ENCODE data around the gene DGUOK. TPM values are rescaled to one million over a fixed set of nuclear protein-coding genes. Genes with fewer than 3 reads are reported as not detected.

DGUOK gene
- total and polyA plus RNA-seq, 2 experiments from 2014 or later: 68.4 to 287 TPM

DNA sequence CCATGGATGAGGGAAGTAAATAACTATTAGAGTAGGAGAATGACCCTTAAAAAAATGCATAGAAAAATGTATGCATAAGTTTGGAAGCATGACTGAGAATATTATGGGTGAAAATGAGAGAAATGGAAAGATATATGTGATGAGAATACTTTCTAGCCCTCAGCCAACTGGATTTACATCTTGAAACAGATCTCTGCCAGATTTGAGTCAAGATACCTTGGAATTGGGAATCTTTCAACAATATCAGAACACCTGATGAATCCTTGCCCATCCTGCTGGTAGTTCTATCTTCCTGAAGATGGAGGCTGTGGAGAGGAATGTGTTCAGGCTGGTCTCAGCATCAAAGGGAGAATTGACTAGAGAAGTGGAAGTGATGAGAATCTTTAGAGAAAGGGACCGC is 63.9 kb downstream of the DGUOK start:
- Histone ChIP-seq H3K27me3 (ENCODE audit: insufficient read depth) (0 out of 2 replicates have a peak, but pooled peaks cover 6% of the 10 kb centered on the region), H3K9me2 (ENCODE audit: insufficient read depth) (no peaks in the 10 kb centered on the region), H3F3A (replicated peaks; ENCODE audit: low read depth) (0 out of 2 replicates have a peak, but pooled peaks cover 10% of the 10 kb centered on the region), H3K4me2 (no peak overlapping the region), H3K36me3 (ENCODE audit: insufficient read depth) (peaks cover 5% of the 10 kb centered on the region; the same call in 1 of the 2 replicates), H3K79me2 (replicated peaks; ENCODE audit: insufficient read depth) (peaks cover 95% of the 10 kb centered on the region), H3K4me3 (no peak overlapping the region), H2AFZ (no peak overlapping the region), H3K27ac (ENCODE audit: low read depth) (no peak overlapping the region), H4K20me1 (replicated peaks; ENCODE audit: insufficient read depth) (peaks cover 46% of the 10 kb centered on the region), H3K4me1 (ENCODE audit: insufficient read depth) (peaks cover 46% of the 10 kb centered on the region)
- ATAC-seq (no peak), DNase-seq (ENCODE audit: low spot score) (no peak)
- TF ChIP-seq EZH2 (IDR thresholded peaks at IDR 0.05; ENCODE audit: low read depth, unreplicated experiment): no peak
- TF ChIP-seq, protein P1, sequence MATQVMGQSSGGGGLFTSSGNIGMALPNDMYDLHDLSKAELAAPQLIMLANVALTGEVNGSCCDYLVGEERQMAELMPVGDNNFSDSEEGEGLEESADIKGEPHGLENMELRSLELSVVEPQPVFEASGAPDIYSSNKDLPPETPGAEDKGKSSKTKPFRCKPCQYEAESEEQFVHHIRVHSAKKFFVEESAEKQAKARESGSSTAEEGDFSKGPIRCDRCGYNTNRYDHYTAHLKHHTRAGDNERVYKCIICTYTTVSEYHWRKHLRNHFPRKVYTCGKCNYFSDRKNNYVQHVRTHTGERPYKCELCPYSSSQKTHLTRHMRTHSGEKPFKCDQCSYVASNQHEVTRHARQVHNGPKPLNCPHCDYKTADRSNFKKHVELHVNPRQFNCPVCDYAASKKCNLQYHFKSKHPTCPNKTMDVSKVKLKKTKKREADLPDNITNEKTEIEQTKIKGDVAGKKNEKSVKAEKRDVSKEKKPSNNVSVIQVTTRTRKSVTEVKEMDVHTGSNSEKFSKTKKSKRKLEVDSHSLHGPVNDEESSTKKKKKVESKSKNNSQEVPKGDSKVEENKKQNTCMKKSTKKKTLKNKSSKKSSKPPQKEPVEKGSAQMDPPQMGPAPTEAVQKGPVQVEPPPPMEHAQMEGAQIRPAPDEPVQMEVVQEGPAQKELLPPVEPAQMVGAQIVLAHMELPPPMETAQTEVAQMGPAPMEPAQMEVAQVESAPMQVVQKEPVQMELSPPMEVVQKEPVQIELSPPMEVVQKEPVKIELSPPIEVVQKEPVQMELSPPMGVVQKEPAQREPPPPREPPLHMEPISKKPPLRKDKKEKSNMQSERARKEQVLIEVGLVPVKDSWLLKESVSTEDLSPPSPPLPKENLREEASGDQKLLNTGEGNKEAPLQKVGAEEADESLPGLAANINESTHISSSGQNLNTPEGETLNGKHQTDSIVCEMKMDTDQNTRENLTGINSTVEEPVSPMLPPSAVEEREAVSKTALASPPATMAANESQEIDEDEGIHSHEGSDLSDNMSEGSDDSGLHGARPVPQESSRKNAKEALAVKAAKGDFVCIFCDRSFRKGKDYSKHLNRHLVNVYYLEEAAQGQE (IDR thresholded peaks at IDR 0.05; ENCODE audit: unreplicated experiment): no peak
- TF ChIP-seq CREB1 (CRISPR knock-in tag; IDR thresholded peaks at IDR 0.05; ENCODE audit: low read depth): no peak
- TF ChIP-seq ZNF331 (CRISPR knock-in tag; IDR thresholded peaks at IDR 0.05; ENCODE audit: low read depth): no peak
- no peak for TF ChIP-seq ZNF114 (CRISPR knock-in tag; IDR thresholded peaks at IDR 0.05)
- no peak for TF ChIP-seq NANOG (IDR thresholded peaks at IDR 0.05; ENCODE audit: borderline replicate concordance)
- TF ChIP-seq, protein P2, sequence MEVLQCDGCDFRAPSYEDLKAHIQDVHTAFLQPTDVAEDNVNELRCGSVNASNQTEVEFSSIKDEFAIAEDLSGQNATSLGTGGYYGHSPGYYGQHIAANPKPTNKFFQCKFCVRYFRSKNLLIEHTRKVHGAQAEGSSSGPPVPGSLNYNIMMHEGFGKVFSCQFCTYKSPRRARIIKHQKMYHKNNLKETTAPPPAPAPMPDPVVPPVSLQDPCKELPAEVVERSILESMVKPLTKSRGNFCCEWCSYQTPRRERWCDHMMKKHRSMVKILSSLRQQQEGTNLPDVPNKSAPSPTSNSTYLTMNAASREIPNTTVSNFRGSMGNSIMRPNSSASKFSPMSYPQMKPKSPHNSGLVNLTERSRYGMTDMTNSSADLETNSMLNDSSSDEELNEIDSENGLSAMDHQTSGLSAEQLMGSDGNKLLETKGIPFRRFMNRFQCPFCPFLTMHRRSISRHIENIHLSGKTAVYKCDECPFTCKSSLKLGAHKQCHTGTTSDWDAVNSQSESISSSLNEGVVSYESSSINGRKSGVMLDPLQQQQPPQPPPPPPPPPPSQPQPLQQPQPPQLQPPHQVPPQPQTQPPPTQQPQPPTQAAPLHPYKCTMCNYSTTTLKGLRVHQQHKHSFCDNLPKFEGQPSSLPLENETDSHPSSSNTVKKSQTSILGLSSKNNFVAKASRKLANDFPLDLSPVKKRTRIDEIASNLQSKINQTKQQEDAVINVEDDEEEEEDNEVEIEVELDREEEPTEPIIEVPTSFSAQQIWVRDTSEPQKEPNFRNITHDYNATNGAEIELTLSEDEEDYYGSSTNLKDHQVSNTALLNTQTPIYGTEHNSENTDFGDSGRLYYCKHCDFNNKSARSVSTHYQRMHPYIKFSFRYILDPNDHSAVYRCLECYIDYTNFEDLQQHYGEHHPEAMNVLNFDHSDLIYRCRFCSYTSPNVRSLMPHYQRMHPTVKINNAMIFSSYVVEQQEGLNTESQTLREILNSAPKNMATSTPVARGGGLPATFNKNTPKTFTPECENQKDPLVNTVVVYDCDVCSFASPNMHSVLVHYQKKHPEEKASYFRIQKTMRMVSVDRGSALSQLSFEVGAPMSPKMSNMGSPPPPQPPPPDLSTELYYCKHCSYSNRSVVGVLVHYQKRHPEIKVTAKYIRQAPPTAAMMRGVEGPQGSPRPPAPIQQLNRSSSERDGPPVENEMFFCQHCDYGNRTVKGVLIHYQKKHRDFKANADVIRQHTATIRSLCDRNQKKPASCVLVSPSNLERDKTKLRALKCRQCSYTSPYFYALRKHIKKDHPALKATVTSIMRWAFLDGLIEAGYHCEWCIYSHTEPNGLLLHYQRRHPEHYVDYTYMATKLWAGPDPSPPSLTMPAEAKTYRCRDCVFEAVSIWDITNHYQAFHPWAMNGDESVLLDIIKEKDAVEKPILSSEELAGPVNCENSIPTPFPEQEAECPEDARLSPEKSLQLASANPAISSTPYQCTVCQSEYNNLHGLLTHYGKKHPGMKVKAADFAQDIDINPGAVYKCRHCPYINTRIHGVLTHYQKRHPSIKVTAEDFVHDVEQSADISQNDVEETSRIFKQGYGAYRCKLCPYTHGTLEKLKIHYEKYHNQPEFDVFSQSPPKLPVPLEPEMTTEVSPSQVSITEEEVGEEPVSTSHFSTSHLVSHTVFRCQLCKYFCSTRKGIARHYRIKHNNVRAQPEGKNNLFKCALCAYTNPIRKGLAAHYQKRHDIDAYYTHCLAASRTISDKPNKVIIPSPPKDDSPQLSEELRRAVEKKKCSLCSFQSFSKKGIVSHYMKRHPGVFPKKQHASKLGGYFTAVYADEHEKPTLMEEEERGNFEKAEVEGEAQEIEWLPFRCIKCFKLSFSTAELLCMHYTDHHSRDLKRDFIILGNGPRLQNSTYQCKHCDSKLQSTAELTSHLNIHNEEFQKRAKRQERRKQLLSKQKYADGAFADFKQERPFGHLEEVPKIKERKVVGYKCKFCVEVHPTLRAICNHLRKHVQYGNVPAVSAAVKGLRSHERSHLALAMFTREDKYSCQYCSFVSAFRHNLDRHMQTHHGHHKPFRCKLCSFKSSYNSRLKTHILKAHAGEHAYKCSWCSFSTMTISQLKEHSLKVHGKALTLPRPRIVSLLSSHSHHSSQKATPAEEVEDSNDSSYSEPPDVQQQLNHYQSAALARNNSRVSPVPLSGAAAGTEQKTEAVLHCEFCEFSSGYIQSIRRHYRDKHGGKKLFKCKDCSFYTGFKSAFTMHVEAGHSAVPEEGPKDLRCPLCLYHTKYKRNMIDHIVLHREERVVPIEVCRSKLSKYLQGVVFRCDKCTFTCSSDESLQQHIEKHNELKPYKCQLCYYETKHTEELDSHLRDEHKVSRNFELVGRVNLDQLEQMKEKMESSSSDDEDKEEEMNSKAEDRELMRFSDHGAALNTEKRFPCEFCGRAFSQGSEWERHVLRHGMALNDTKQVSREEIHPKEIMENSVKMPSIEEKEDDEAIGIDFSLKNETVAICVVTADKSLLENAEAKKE (CRISPR knock-in tag; IDR thresholded peaks at IDR 0.05): no peak
- TF ChIP-seq POLR2AphosphoS5 (IDR thresholded peaks at IDR 0.05; ENCODE audit: low read depth): no peak
- TF ChIP-seq JUNB (IDR thresholded peaks at IDR 0.05; ENCODE audit: unreplicated experiment): no peak
- TF ChIP-seq EZH2phosphoT487 (IDR thresholded peaks at IDR 0.05; ENCODE audit: unreplicated experiment): no peak
- TF ChIP-seq, protein P3, sequence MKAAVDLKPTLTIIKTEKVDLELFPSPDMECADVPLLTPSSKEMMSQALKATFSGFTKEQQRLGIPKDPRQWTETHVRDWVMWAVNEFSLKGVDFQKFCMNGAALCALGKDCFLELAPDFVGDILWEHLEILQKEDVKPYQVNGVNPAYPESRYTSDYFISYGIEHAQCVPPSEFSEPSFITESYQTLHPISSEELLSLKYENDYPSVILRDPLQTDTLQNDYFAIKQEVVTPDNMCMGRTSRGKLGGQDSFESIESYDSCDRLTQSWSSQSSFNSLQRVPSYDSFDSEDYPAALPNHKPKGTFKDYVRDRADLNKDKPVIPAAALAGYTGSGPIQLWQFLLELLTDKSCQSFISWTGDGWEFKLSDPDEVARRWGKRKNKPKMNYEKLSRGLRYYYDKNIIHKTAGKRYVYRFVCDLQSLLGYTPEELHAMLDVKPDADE (IDR thresholded peaks at IDR 0.05): no peak
- TF ChIP-seq, protein P4, sequence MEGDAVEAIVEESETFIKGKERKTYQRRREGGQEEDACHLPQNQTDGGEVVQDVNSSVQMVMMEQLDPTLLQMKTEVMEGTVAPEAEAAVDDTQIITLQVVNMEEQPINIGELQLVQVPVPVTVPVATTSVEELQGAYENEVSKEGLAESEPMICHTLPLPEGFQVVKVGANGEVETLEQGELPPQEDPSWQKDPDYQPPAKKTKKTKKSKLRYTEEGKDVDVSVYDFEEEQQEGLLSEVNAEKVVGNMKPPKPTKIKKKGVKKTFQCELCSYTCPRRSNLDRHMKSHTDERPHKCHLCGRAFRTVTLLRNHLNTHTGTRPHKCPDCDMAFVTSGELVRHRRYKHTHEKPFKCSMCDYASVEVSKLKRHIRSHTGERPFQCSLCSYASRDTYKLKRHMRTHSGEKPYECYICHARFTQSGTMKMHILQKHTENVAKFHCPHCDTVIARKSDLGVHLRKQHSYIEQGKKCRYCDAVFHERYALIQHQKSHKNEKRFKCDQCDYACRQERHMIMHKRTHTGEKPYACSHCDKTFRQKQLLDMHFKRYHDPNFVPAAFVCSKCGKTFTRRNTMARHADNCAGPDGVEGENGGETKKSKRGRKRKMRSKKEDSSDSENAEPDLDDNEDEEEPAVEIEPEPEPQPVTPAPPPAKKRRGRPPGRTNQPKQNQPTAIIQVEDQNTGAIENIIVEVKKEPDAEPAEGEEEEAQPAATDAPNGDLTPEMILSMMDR (conservative IDR thresholded peaks at IDR 0.05; ENCODE audit: low read depth in 2 of 2): no peak
- no peak for TF ChIP-seq STAT1 (IDR thresholded peaks at IDR 0.05; ENCODE audit: unreplicated experiment)
- Mint-ChIP-seq H3K4me3 (no peak overlapping the region), H3K9me3 (no peaks in the 10 kb centered on the region), H3K27me3 (ENCODE audit: insufficient read depth, low read depth, poor library complexity) (peaks cover 18% of the 10 kb centered on the region), H3K36me3 (ENCODE audit: low read depth) (peaks cover 44% of the 10 kb centered on the region), H3K4me1 (peaks cover 51% of the 10 kb centered on the region), H3K27ac (no peak overlapping the region)

Measured in GM23338 (cell line).